Measurements from ENCODE around the gene ACACB. TPM values are rescaled to one million over a fixed set of nuclear protein-coding genes. Genes with fewer than 3 reads are reported as not detected.

ACACB gene
- polyA plus RNA-seq, 2 of the 4 experiments (the other 2 are of a cell fraction) = 6.8 to 7.6 TPM

GRCh38 chr12:109193896-109194295, 77.5 kb downstream of the ACACB start:
- Histone ChIP-seq H3K4me3 (no peak overlapping the region), H3K4me1 (peaks cover 59% of the 10 kb centered on the region), H3K9me3 (no peaks in the 10 kb centered on the region), H3K27ac (peak overlapping the region; percentile 84 to 89), H3K4me2 (peak overlapping the region; percentile 73; the same call in 2 of the 3 replicates)
- ChIA-PET CTCF (interaction anchor here (1.0 kb wide), 1 partner anchor 200 kb away, joined by 3 read pairs; no protein-coding TSS in a partner anchor), POLR2A (no interaction called here)
- no peak for TF ChIP-seq HMGXB4 (CRISPR knock-in tag; IDR thresholded peaks at IDR 0.05; ENCODE audit: borderline replicate concordance)
- TF ChIP-seq RAD21 (conservative IDR thresholded peaks at IDR 0.05 in 1 of 2, IDR thresholded peaks at IDR 0.05 in 1 of 2) = no peak
- no peak for TF ChIP-seq CEBPB (IDR thresholded peaks at IDR 0.05)
- TF ChIP-seq FOXS1 (CRISPR knock-in tag; IDR thresholded peaks at IDR 0.05) = no peak
- no peak for TF ChIP-seq POLR2AphosphoS2 (conservative IDR thresholded peaks at IDR 0.05; ENCODE audit: low read length)
- TF ChIP-seq PBX3 (IDR thresholded peaks at IDR 0.05) = no peak
- no peak for TF ChIP-seq GATA3 (IDR thresholded peaks at IDR 0.05; ENCODE audit: borderline replicate concordance)
- TF ChIP-seq HDAC2 (IDR thresholded peaks at IDR 0.05) = no peak
- TF ChIP-seq NPAS2 (CRISPR knock-in tag; IDR thresholded peaks at IDR 0.05; ENCODE audit: borderline replicate concordance) = no peak
- no peak for ATAC-seq
- WGBS (ENCODE audit: missing lambda C conversion rate) = 92% methylated on average over 8 of the region's 8 CpGs
- no peak for FAIRE-seq
- no peak for DNase-seq (ENCODE audit: low read depth in 1 of 2, low spot score in 1 of 2)

GRCh38 chr12:109196332-109196731, 79.9 kb downstream of the ACACB start:
- DNase-seq (ENCODE audit: low read depth in 1 of 2, low spot score in 1 of 2) (no peak), FAIRE-seq (no peak), ATAC-seq (no peak)
- no peak overlapping the region for H3K4me2 ChIP-seq
- TF ChIP-seq FOSB (CRISPR knock-in tag; IDR thresholded peaks at IDR 0.05) = no peak
- no peak for TF ChIP-seq MAFK (IDR thresholded peaks at IDR 0.05; ENCODE audit: partially characterized antibody)
- TF ChIP-seq ZFP36 (IDR thresholded peaks at IDR 0.05; ENCODE audit: borderline replicate concordance, partially characterized antibody) = no peak
- TF ChIP-seq HMGXB4 (CRISPR knock-in tag; IDR thresholded peaks at IDR 0.05; ENCODE audit: borderline replicate concordance) = no peak
- no peak for TF ChIP-seq KDM1A (IDR thresholded peaks at IDR 0.05; ENCODE audit: low read depth)
- no peak for TF ChIP-seq NR3C1 (IDR thresholded peaks at IDR 0.05)
- no peak for TF ChIP-seq E2F6 (IDR thresholded peaks at IDR 0.05; ENCODE audit: borderline replicate concordance, low read depth)
- TF ChIP-seq JUN (IDR thresholded peaks at IDR 0.05) = no peak
- TF ChIP-seq GATA3 (IDR thresholded peaks at IDR 0.05; ENCODE audit: borderline replicate concordance) = no peak
- TF ChIP-seq CHD4 (IDR thresholded peaks at IDR 0.05; ENCODE audit: borderline replicate concordance) = no peak
- no peak for TF ChIP-seq HDAC2 (IDR thresholded peaks at IDR 0.05)
- no peak for TF ChIP-seq POLR2AphosphoS2 (conservative IDR thresholded peaks at IDR 0.05; ENCODE audit: low read length)
- TF ChIP-seq HOXB13 (CRISPR knock-in tag; IDR thresholded peaks at IDR 0.05; ENCODE audit: low read depth) = no peak
- TF ChIP-seq PBX3 (IDR thresholded peaks at IDR 0.05) = no peak
- TF ChIP-seq SMC3 (IDR thresholded peaks at IDR 0.05) = no peak
- ChIA-PET POLR2A (no interaction called here), CTCF (interaction anchor here (1.9 kb wide), 1 partner anchor 67 kb away, joined by 7 read pairs; no protein-coding TSS in a partner anchor)
- no peaks in the 10 kb centered on the region for H3K9me3 ChIP-seq
- peaks cover 62% of the 10 kb centered on the region for H3K4me1 ChIP-seq
- H3K4me3 ChIP-seq = no peak overlapping the region
- peak overlapping the region; percentile 77 to 80; a peak in 5 of 6 replicates for H3K27ac ChIP-seq
- WGBS (ENCODE audit: missing lambda C conversion rate) = 97% methylated on average over 4 of the region's 4 CpGs
